ENCODE measurements around the gene CMPK2. TPM values are rescaled to one million over a fixed set of nuclear protein-coding genes. Genes with fewer than 3 reads are reported as not detected.

CMPK2 gene
- total RNA-seq, 1 donor: 31.5 TPM

GRCh38 chr2:6814869-6815268 is 50.8 kb downstream of the CMPK2 start:
- no peak for DNase-seq (ENCODE audit: low read depth in 2 of 3, low spot score in 2 of 3)

- DNase-seq (ENCODE audit: low read depth in 2 of 3, low spot score in 2 of 3): no peak
Observed at GRCh38 chr2:6814312-6814711, 51.4 kb downstream of the CMPK2 start.

- no peak for DNase-seq (ENCODE audit: low read depth in 2 of 3, low spot score in 2 of 3)
Observed at GRCh38 chr2:6813573-6813972, 52.1 kb downstream of the CMPK2 start.

GRCh38 chr2:6812857-6813530 is 52.7 kb downstream of the CMPK2 start:
- no peak for DNase-seq (ENCODE audit: low read depth in 2 of 3, low spot score in 2 of 3)

GRCh38 chr2:6810961-6811360 is 54.7 kb downstream of the CMPK2 start:
- DNase-seq (ENCODE audit: low read depth in 2 of 3, low spot score in 2 of 3): no peak

GRCh38 chr2:6808426-6808825 is 57.3 kb downstream of the CMPK2 start:
- DNase-seq (ENCODE audit: low read depth in 2 of 3, low spot score in 2 of 3): no peak

GRCh38 chr2:6806604-6807003 is 59.1 kb downstream of the CMPK2 start:
- DNase-seq (ENCODE audit: low read depth in 2 of 3, low spot score in 2 of 3): no peak

GRCh38 chr2:6800553-6800952 is 65.2 kb downstream of the CMPK2 start:
- DNase-seq (ENCODE audit: low read depth in 2 of 3, low spot score in 2 of 3): no peak

Other genes starting within 250 kb of the CMPK2 start
- gene RSAD2, start 11.9 kb upstream of the CMPK2 start, total RNA-seq: 17.2 TPM
- gene RNF144A, start 51.5 kb upstream of the CMPK2 start, total RNA-seq: 35.0 TPM

Measured in hematopoietic multipotent progenitor cell (in vitro differentiated cells).